GM12873 (cell line): ENCODE measurements around the gene CALML4.

Experiments used
- TF ChIP-seq, protein P1 (sequence below): IDR thresholded peaks from 2 replicates; pipeline ENCODE4 v1.5.1; 2012; ENCODE audit warnings: low read depth, mild to moderate bottlenecking, moderate library complexity, low read length, control low read depth; ENCODE audit not compliant: insufficient read depth; ENCODE audit errors: missing control alignments

The CALML4 gene

GRCh38 chr15:68228971-68229385, 23.8 kb upstream of the CALML4 start:
- TF ChIP-seq, protein P1, sequence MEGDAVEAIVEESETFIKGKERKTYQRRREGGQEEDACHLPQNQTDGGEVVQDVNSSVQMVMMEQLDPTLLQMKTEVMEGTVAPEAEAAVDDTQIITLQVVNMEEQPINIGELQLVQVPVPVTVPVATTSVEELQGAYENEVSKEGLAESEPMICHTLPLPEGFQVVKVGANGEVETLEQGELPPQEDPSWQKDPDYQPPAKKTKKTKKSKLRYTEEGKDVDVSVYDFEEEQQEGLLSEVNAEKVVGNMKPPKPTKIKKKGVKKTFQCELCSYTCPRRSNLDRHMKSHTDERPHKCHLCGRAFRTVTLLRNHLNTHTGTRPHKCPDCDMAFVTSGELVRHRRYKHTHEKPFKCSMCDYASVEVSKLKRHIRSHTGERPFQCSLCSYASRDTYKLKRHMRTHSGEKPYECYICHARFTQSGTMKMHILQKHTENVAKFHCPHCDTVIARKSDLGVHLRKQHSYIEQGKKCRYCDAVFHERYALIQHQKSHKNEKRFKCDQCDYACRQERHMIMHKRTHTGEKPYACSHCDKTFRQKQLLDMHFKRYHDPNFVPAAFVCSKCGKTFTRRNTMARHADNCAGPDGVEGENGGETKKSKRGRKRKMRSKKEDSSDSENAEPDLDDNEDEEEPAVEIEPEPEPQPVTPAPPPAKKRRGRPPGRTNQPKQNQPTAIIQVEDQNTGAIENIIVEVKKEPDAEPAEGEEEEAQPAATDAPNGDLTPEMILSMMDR = no peak

GRCh38 chr15:68228143-68228970, 23.2 kb upstream of the CALML4 start:
- TF ChIP-seq, protein P1 = no peak

DNA sequence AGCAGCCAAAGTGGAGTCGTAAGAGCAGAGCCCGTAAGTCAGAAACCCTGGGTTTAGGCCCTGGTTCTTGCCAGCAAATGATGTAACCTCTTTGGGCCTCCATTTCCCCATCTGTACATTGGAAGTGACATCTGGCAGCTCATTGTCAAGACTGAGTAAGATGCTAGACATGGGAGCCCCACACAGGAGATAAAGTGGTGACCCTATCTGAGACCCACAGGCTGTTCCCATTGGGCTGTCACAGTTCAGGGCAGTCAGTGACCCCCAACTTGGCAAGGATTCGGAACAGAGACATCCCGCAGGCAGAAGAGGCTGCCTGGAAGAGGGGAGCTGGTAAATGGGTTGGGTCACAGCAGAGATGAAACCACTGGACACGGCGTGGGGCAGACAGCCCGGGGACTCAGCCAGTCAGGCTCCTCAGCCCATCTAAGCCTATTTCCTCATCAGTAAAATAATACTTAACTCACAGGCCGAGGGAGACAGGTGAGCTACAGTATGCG, 22.6 kb upstream of the CALML4 start:
- TF ChIP-seq, protein P1 = no peak

GRCh38 chr15:68224546-68225250, 19.6 kb upstream of the CALML4 start:
- TF ChIP-seq, protein P1 = no peak

- TF ChIP-seq, protein P1 = no peak
Measured at GRCh38 chr15:68224108-68224507, 19.0 kb upstream of the CALML4 start.

DNA sequence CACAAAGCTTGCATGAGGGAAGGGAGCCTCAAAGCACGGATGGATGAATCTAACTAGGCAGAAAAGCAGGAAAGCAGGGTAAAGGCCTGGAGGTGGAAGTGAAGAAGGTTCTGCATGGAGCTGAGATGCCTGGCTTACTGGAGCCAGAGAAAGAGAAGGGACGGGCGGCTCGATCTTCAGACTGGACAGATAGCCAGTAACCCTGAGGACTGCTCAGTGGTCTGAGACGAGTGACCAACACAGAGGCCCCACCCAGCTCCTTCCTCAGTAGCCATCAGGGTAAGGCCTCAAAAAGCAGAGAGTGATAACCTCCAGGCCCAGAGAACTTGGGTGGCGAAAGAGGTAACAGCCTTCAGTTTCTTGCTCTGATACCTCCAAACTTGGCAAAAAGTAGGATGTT, 18.0 kb upstream of the CALML4 start:
- TF ChIP-seq, protein P1 = no peak

DNA sequence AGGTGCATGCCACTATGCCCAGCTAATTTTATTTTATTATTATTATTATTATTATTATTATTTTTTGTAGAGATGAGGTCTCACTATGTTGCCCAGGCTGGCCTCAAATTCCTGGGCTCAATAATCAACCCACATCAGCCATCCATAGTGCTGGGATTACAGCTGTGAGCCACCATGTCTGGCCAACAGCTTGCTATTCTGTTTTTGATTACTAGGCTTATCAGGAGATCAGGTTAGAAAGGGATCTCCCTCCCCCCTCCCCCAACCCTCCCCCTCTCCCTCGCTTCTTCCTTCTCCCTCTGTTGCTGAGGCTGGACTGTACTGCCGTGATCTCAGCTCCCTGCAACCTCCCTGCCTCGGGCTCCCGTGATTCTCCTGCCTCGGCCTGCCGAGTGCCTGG, 15.8 kb upstream of the CALML4 start:
- TF ChIP-seq, protein P1 = no peak
